Esophagus muscularis mucosa (tissue), 4 donors: ENCODE results near the gene BGLAP. TPM values are rescaled to one million over a fixed set of nuclear protein-coding genes. Genes with fewer than 3 reads are reported as not detected.

ENCODE experiments used
- DNase-seq: peaks from one replicate; pipeline ENCODE4 v3.0.0-alpha.2; 2017; ENCODE audit errors: extremely low spot score
- H3K27ac ChIP-seq, 4 donors: fragments of 200-600 bp; sonication (generic); replicated peaks in 1 of 4; 1 replicate in 3 of 4; 2 replicates in 1 of 4; pipeline ENCODE4 v1.5.1; 2016 to 2019; ENCODE audit warnings: mild to moderate bottlenecking in 1 of 4
- H3K27me3 ChIP-seq, 4 donors: fragments of 200-600 bp; sonication (generic); one replicate each; pipeline versions ENCODE4 v1.5.1 to v1.6.0; 2016 to 2019
- H3K36me3 ChIP-seq, 4 donors: fragments of 200-600 bp; sonication (generic); one replicate each; pipeline ENCODE4 v1.5.1; 2016 to 2019
- H3K4me1 ChIP-seq, 4 donors: fragments of 200-600 bp; sonication (generic); one replicate each; pipeline ENCODE4 v1.5.1; 2016 to 2019
- H3K4me3 ChIP-seq, 4 donors: fragments of 200-600 bp; sonication (generic); 1 replicate in 2 of 4; 2 replicates in 2 of 4; pipeline ENCODE4 v1.5.1; 2016 to 2019; ENCODE audit warnings: mild to moderate bottlenecking in 4 of 4, moderate library complexity in 1 of 4
- H3K9me3 ChIP-seq, 4 donors: fragments of 200-600 bp; sonication (generic); 1 replicate in 3 of 4; 2 replicates in 1 of 4; pipeline ENCODE4 v1.5.1; 2016 to 2019
- CTCF ChIP-seq, 3 experiments: fragments of 200-600 bp in 2 of 3; fragments of 450-650 bp in 1 of 3; sonication (generic) in 2 of 3; IDR thresholded peaks; one replicate each; pipeline ENCODE4 v1.5.1; 2017 to 2019; ENCODE audit warnings: antibody characterized with exemption in 3 of 3, mild to moderate bottlenecking in 2 of 3, moderate library complexity in 1 of 3
- EP300 ChIP-seq: sonication (generic); formaldehyde crosslinking; IDR thresholded peaks from one replicate; pipeline ENCODE4 v1.6.1; 2017; ENCODE audit warnings: antibody characterized with exemption
- POLR2A ChIP-seq: fragments of 450-650 bp; IDR thresholded peaks from one replicate; pipeline ENCODE4 v1.6.1; 2017; ENCODE audit warnings: antibody characterized with exemption, moderate library complexity, mild to moderate bottlenecking, low read depth
- POLR2AphosphoS5 ChIP-seq, 2 donors: sonication (generic); formaldehyde crosslinking; IDR thresholded peaks; one replicate each; pipeline ENCODE4 v1.6.1; 2017; ENCODE audit warnings: antibody characterized with exemption in 2 of 2
- WGBS: methylation state at CpG from one replicate; pipeline ENCODE4 v1.1.5; 2018; 5-methylcytosine and 5-hydroxymethylcytosine counted together
- intact Hi-C: fragments of 100-400 bp; cut with DNase I; formaldehyde crosslinking; loops from one replicate; pipeline ENCODE4 v1.15.1; 2023
- total RNA-seq, 4 donors: library from RNA; depleted of rRNA; stranded (reverse); fragments of >200 nt; gene quantifications; one replicate each; pipeline versions ENCODE4 v1.1.0 to v1.2.1, GENCODE V29; 2016

Gene BGLAP
- total RNA-seq, 4 donors from 2014 or later = 2.4 TPM; not detected in 3

- H3K27me3 ChIP-seq = no peaks in the 10 kb centered on the region
- no peaks in the 10 kb centered on the region for H3K4me1 ChIP-seq
- 88% methylated on average over 3 of the region's 3 CpGs for WGBS
- intact Hi-C loops = no loop called here
- no peaks in the 10 kb centered on the region for H3K9me3 ChIP-seq
- H3K36me3 ChIP-seq = peaks cover 69 to 100% (median 100%) of the 10 kb centered on the region in 4 donors
- no peak overlapping the region for H3K4me3 ChIP-seq
- TF ChIP-seq POLR2AphosphoS5 (IDR thresholded peaks at IDR 0.05) (no peak), CTCF (IDR thresholded peaks at IDR 0.05) (no peak), POLR2A (no peak), EP300 (no peak)
- H3K27ac ChIP-seq = no peak overlapping the region
- DNase-seq = no peak
Observed at GRCh38 chr1:156270314-156270713, 28.3 kb downstream of the BGLAP start.

GRCh38 chr1:156276532-156276931 lies 34.5 kb downstream of the BGLAP start:
- Histone ChIP-seq H3K4me1 (peaks cover 9 to 18% (median 17%) of the 10 kb centered on the region in 4 donors), H3K36me3 (peaks cover 64 to 82% (median 78%) of the 10 kb centered on the region in 4 donors), H3K27me3 (no peaks in the 10 kb centered on the region), H3K4me3 (no peak overlapping the region), H3K9me3 (no peaks in the 10 kb centered on the region), H3K27ac (peak overlapping the region in 1 of 4 donors; percentile 45)
- intact Hi-C loops = no loop called here
- no peak for DNase-seq
- TF ChIP-seq CTCF (IDR thresholded peaks at IDR 0.05) (no peak), POLR2A (no peak)

GRCh38 chr1:156276966-156277381 lies 35.0 kb downstream of the BGLAP start:
- no peak for TF ChIP-seq POLR2A
- TF ChIP-seq EP300 = no peak
- no peak for TF ChIP-seq POLR2AphosphoS5 (IDR thresholded peaks at IDR 0.05)
- TF ChIP-seq CTCF (IDR thresholded peaks at IDR 0.05) = no peak
- Histone ChIP-seq H3K4me1 (peaks cover 13 to 22% (median 22%) of the 10 kb centered on the region in 4 donors), H3K27ac (peak overlapping the region in 1 of 4 donors; percentile 45), H3K27me3 (no peaks in the 10 kb centered on the region), H3K4me3 (no peak overlapping the region), H3K36me3 (peaks cover 60 to 77% (median 74%) of the 10 kb centered on the region in 4 donors), H3K9me3 (no peaks in the 10 kb centered on the region)
- intact Hi-C loops = no loop called here
- WGBS = 76% methylated on average over 6 of the region's 6 CpGs
- DNase-seq = no peak

- intact Hi-C loops = no loop called here
- TF ChIP-seq POLR2AphosphoS5 (IDR thresholded peaks at IDR 0.05) (no peak), EP300 (no peak), CTCF (IDR thresholded peaks at IDR 0.05) (no peak), POLR2A (no peak)
- no peak overlapping the region for H3K4me3 ChIP-seq
- no peak overlapping the region for H3K27ac ChIP-seq
- H3K9me3 ChIP-seq = no peaks in the 10 kb centered on the region
- no peaks in the 10 kb centered on the region for H3K27me3 ChIP-seq
- WGBS = 87% methylated on average over 3 of the region's 3 CpGs
- no peak for DNase-seq
- H3K36me3 ChIP-seq = peaks cover 33 to 49% (median 45%) of the 10 kb centered on the region in 4 donors
- peaks cover 26 to 39% (median 34%) of the 10 kb centered on the region in 4 donors for H3K4me1 ChIP-seq
Observed at GRCh38 chr1:156279837-156280236, 37.9 kb downstream of the BGLAP start.

- TF ChIP-seq POLR2A = no peak
- no peak for TF ChIP-seq POLR2AphosphoS5 (IDR thresholded peaks at IDR 0.05)
- TF ChIP-seq EP300 = no peak
- TF ChIP-seq CTCF (IDR thresholded peaks at IDR 0.05) = no peak
- H3K36me3 ChIP-seq = peaks cover 18 to 44% (median 33%) of the 10 kb centered on the region in 4 donors
- H3K27ac ChIP-seq = peak overlapping the region in 1 of 4 donors; percentile 90
- no peaks in the 10 kb centered on the region for H3K9me3 ChIP-seq
- no peaks in the 10 kb centered on the region for H3K27me3 ChIP-seq
- DNase-seq = no peak
- intact Hi-C loops = no loop called here
- H3K4me1 ChIP-seq = peaks cover 26 to 39% (median 34%) of the 10 kb centered on the region in 4 donors
- peak overlapping the region; percentile 85 to 95 (median 93) for H3K4me3 ChIP-seq
- WGBS = 23% methylated on average over 8 of the region's 8 CpGs
Observed at GRCh38 chr1:156281281-156281680, 39.3 kb downstream of the BGLAP start.
